Neural crest cell (in vitro differentiated cells): ENCODE data around the gene ZMYM3. TPM values are rescaled to one million over a fixed set of nuclear protein-coding genes. Genes with fewer than 3 reads are reported as not detected.

Source experiments
- DNase-seq: peaks from one replicate; pipeline ENCODE4 v3.0.0; 2021; ENCODE audit warnings: low read depth, mixed read lengths, low spot score
- H3K27ac Mint-ChIP-seq: one replicate; pipeline ENCODE4 v1.8.0; 2021; ENCODE audit warnings: mild to moderate bottlenecking, mixed read lengths; ENCODE audit not compliant: unreplicated experiment
- H3K27me3 Mint-ChIP-seq: 2 replicates; pipeline ENCODE4 v1.8.0; 2021; ENCODE audit warnings: low read depth, mild to moderate bottlenecking, mixed read lengths
- H3K36me3 Mint-ChIP-seq: 2 replicates; pipeline ENCODE4 v1.8.0; 2021; ENCODE audit warnings: low read depth, mild to moderate bottlenecking, mixed read lengths
- H3K4me1 Mint-ChIP-seq: 2 replicates; pipeline ENCODE4 v1.8.0; 2021; ENCODE audit warnings: mixed read lengths
- H3K4me3 Mint-ChIP-seq: one replicate; pipeline ENCODE4 v1.8.0; 2021; ENCODE audit warnings: mild to moderate bottlenecking, mixed read lengths
- H3K9me3 Mint-ChIP-seq: 2 replicates; pipeline ENCODE4 v1.8.0; 2021; ENCODE audit warnings: mixed read lengths
- CTCF ChIP-seq: fragments of 200-600 bp; sonication (generic); conservative IDR thresholded peaks from 2 replicates; pipeline ENCODE4 v1.5.0; 2021; ENCODE audit warnings: antibody characterized with exemption, mild to moderate bottlenecking
- total RNA-seq: library from RNA; stranded (reverse); gene quantifications from 2 replicates; pipeline ENCODE4 v1.2.1, GENCODE V29; 2021

Gene ZMYM3
- total RNA-seq, 1 donor from 2014 or later, result 85.2 TPM

DNA sequence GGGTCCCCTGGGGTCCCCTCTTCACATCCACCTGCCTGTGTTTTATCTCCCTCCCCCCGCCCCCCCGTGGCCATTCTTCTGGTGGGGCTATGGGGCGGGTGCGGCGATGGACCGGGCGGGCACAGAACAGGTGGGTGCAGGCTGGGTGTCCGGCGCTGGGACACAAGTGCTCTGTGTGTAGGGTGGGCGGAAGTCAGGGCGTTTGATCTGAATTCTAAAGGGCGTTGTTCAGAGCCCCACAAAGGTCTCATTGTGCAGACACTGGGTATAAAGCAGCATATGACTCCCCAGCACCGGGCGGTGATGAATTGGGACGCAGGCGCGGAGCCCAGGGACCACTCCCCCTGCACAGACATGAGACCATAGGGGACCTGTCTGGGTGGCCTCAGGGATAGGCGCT lies 31.0 kb downstream of the ZMYM3 start, which contains the start of gene GJB1:
GJB1 (plus strand) TSS at position 296 of the 400 bp plus-strand sequence. CDS start 484 bp downstream, outside the sequence.
- DNase-seq, result peak; percentile 3
- H3K27me3 Mint-ChIP-seq, result no peaks in the 10 kb centered on the region
- H3K36me3 Mint-ChIP-seq, result peaks cover 3% of the 10 kb centered on the region
- H3K27ac Mint-ChIP-seq, result peak within 1 kb of the TSS; percentile 91
- no peak for TF ChIP-seq CTCF
- peaks cover 4% of the 10 kb centered on the region for H3K9me3 Mint-ChIP-seq
- H3K4me1 Mint-ChIP-seq, result peaks cover 46% of the 10 kb centered on the region
- H3K4me3 Mint-ChIP-seq, result peak within 1 kb of the TSS; percentile 88

GRCh38 chrX:71221145-71221544 lies 32.8 kb downstream of the ZMYM3 start:
- no peak for DNase-seq
- no peaks in the 10 kb centered on the region for H3K27me3 Mint-ChIP-seq
- TF ChIP-seq CTCF, result no peak
- H3K36me3 Mint-ChIP-seq, result peaks cover 3% of the 10 kb centered on the region
- peaks cover 4% of the 10 kb centered on the region for H3K9me3 Mint-ChIP-seq
- no peak overlapping the region for H3K27ac Mint-ChIP-seq
- peaks cover 53% of the 10 kb centered on the region for H3K4me1 Mint-ChIP-seq
- no peak overlapping the region for H3K4me3 Mint-ChIP-seq

- Mint-ChIP-seq H3K36me3 (no peaks in the 10 kb centered on the region), H3K27me3 (no peaks in the 10 kb centered on the region), H3K9me3 (peaks cover 3% of the 10 kb centered on the region), H3K4me1 (peaks cover 19% of the 10 kb centered on the region), H3K27ac (no peak overlapping the region), H3K4me3 (no peak overlapping the region)
- DNase-seq, result no peak
- no peak for TF ChIP-seq CTCF
Measured at GRCh38 chrX:71217298-71217697, 36.6 kb downstream of the ZMYM3 start.

DNA sequence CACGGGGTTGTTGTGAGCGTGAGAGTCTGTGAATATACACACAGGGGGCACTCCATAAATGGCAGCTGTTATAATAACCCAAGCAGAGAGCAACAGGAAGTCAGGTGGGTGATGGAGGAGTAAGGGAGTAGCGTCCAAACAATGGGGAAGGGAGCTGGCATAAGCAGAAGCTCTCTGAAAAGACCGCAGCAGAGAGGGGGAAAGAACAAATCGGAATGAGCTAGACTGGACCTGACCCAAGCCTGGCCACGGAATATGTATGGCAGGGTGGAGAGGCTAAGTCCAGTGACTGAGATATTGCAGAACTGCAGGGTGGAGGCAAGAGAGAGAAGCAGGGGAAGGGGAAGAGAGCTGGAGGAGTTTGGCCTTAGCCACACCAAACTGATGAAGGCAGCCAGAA lies 37.5 kb downstream of the ZMYM3 start:
- no peak for TF ChIP-seq CTCF
- peaks cover 14% of the 10 kb centered on the region for H3K4me1 Mint-ChIP-seq
- no peak overlapping the region for H3K27ac Mint-ChIP-seq
- no peaks in the 10 kb centered on the region for H3K27me3 Mint-ChIP-seq
- peaks cover 3% of the 10 kb centered on the region for H3K9me3 Mint-ChIP-seq
- no peak for DNase-seq
- H3K4me3 Mint-ChIP-seq, result no peak overlapping the region
- no peaks in the 10 kb centered on the region for H3K36me3 Mint-ChIP-seq

DNA sequence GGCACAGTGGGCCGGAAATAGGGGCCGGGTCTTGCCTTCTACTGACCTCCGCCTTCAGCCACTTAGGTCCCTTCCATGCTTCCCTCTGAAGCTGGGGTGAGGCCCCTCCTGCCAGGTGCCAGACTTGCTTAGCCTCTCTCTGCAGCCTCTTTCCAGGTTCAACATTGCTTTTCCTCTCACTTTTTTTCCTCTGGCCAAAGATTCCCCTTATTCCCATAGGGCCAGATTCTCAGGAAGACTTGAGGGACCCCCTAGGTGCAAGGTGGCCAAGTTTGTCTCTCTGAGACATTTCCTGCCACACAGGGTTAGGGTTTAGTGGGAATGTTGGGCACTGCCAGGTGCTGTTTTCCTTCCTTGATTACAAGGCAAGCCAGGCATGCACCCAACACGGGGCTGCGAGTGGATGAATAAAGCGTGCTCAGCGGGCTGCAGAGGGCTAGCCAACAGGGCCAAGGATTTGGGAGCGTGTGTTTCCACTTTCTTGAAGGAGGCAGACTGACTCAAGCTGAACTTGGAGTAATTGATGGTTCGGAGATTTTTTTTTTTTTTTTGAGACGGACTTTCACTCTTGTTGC lies 38.5 kb downstream of the ZMYM3 start:
- Mint-ChIP-seq H3K4me3 (no peak overlapping the region), H3K4me1 (peaks cover 12% of the 10 kb centered on the region), H3K27me3 (no peaks in the 10 kb centered on the region), H3K27ac (no peak overlapping the region), H3K9me3 (peaks cover 3% of the 10 kb centered on the region), H3K36me3 (no peaks in the 10 kb centered on the region)
- TF ChIP-seq CTCF, result no peak
- DNase-seq, result no peak
